GM10266 (cell line): ENCODE measurements around the gene SLC6A11.

Source experiments
- DNase-seq: peaks from one replicate; pipeline ENCODE4 v3.0.0; 2012; ENCODE audit errors: extremely low spot score
- CTCF ChIP-seq: IDR thresholded peaks from 2 replicates; pipeline ENCODE4 v1.5.1; 2012; ENCODE audit warnings: mild to moderate bottlenecking, low read depth; ENCODE audit not compliant: control insufficient read depth, insufficient read depth; ENCODE audit errors: missing control alignments

SLC6A11 gene

GRCh38 chr3:10944866-10945265, 128.8 kb downstream of the SLC6A11 start:
- DNase-seq, result no peak
- TF ChIP-seq CTCF, result no peak

- DNase-seq, result peak; percentile 62
- TF ChIP-seq CTCF, result peak; percentile 84
Measured at GRCh38 chr3:10945683-10946287, 129.8 kb downstream of the SLC6A11 start.

DNA sequence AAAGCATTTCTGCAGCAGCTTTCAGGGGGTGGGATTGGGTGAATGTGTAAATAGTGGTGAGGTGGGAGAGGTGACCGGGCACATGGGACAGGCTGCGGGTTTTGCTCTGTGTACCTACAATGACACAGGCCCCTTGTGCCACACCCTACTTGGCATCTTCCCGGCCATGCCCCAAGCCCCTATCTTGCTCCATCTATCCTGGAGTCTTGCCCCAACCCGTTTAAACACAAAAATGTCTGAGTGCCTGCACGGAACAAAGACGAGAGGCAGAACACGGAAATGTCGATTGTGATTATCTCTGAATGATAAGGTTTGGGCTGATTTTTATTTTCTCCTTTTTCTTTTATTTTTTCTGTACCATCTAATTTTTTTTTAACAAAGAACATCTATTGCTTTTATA, 130.5 kb downstream of the SLC6A11 start:
- DNase-seq, result no peak
- TF ChIP-seq CTCF, result no peak

DNA sequence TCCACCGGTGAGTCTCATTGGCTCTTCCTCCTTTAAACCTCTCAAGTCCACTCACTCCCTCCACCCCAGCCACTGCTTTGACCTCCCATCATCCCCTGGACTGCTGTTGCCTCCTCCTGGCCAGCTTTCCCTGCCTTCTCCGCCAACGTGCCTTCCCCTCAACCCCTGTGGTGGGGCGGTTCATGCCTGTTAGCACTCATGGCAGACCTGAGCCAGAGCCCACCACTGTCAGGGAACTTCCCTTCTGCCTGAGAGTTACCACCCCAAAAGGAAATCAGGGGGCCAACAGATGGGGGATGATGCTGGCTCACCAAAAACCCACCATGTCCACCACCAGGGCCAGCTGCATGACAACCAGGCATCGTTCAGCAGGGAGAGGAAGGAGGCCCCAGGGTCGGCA, 132.3 kb downstream of the SLC6A11 start:
- DNase-seq, result no peak
- no peak for TF ChIP-seq CTCF

DNA sequence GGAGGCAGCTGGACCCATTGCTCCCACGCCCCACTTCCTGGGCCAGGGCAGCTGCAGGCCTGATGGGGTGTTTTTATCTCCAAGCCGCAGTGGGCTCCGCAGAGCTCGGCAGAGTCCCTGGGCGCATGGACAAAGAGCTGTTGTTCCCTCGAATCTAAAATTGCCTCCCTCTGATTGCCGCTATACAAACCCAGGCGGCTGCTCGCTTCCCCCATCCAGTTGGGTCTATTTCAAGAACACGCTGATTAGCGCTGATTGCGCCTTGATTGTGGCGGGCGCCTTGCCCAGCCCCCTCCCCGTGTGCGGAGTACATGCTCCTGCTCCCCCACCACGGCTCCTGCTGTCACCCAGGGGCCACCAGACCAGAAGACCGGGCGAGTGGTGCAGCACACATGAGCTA, 133.2 kb downstream of the SLC6A11 start:
- TF ChIP-seq CTCF, result no peak
- DNase-seq, result no peak

- TF ChIP-seq CTCF, result peak; percentile 43
- no peak for DNase-seq
Measured at GRCh38 chr3:10950476-10951294, 134.7 kb downstream of the SLC6A11 start.

DNA sequence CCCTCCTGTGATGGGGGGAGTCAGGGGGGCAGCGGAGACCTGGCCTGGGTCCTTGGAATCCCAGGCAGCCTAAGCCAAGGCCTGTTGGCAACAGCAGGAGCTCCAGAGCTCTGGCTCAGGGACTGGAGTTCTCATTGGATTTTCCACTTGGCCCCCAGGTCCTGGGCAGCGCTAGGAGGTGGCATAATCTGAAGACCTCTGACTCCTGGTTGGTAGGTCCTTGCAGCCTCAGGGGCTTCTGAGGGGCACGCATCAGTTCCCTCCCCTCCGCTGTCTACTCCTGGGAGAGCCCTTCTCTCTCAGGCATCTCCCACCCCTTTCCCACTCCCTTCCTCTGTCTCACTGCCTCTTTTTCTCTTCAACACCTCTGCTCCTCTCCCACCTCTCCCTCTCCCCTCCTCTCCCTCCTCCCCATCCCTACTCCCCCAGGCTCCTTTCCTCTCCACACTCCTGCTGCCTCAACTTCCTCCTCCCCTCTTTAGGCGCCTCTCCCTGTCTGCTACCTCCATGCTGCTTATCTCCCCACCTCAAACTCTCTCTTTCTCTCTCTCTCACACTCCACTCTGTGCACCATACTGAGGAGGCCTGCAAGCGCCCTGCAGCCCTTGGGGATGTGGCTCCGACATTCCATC, 135.4 kb downstream of the SLC6A11 start:
- no peak for TF ChIP-seq CTCF
- DNase-seq, result no peak
